Subcutaneous abdominal adipose tissue (tissue), 5 donors: ENCODE results near the gene ACER1.

ENCODE experiments used
- H3K27ac ChIP-seq: one replicate; pipeline ENCODE4 v1.7.0; 2013; ENCODE audit warnings: low read depth, mild to moderate bottlenecking, inconsistent platforms, low read length, moderate library complexity
- H3K27me3 ChIP-seq, 5 donors: one replicate each; pipeline ENCODE4 v1.7.0; 2013; ENCODE audit warnings: low read length in 5 of 5, inconsistent platforms in 1 of 5; ENCODE audit not compliant: control insufficient read depth in 5 of 5, insufficient read depth in 4 of 5
- H3K36me3 ChIP-seq, 5 donors: one replicate each; pipeline ENCODE4 v1.7.0; 2013; ENCODE audit warnings: low read length in 5 of 5; ENCODE audit not compliant: control insufficient read depth in 5 of 5, insufficient read depth in 5 of 5
- H3K4me1 ChIP-seq, 5 donors: one replicate each; pipeline ENCODE4 v1.7.0; 2013; ENCODE audit warnings: low read length in 5 of 5, mild to moderate bottlenecking in 3 of 5, moderate library complexity in 1 of 5; ENCODE audit not compliant: control insufficient read depth in 5 of 5, insufficient read depth in 5 of 5
- H3K4me3 ChIP-seq, 5 donors: one replicate each; pipeline ENCODE4 v1.7.0; 2013; ENCODE audit warnings: low read length in 5 of 5, low read depth in 1 of 5
- H3K9ac ChIP-seq, 5 donors: one replicate each; pipeline ENCODE4 v1.7.0; 2013; ENCODE audit warnings: low read length in 5 of 5, mild to moderate bottlenecking in 4 of 5, moderate library complexity in 3 of 5
- H3K9me3 ChIP-seq, 5 donors: one replicate each; pipeline ENCODE4 v1.7.0; 2013; ENCODE audit warnings: low read length in 5 of 5; ENCODE audit not compliant: control insufficient read depth in 5 of 5
- donor health status: healthy.
- donor health status: healthy.
- donor health status: healthy.
- donor health status: healthy.
- donor health status: healthy.

Gene ACER1

GRCh38 chr19:6278740-6279619 lies 54.4 kb downstream of the ACER1 start:
- Histone ChIP-seq H3K4me1 (peaks cover 8 to 58% (median 53%) of the 10 kb centered on the region in 5 donors), H3K27ac (peak overlapping the region; percentile 30), H3K27me3 (no peaks in the 10 kb centered on the region)

GRCh38 chr19:6278051-6278450 lies 55.4 kb downstream of the ACER1 start:
- Histone ChIP-seq H3K27me3 (no peaks in the 10 kb centered on the region), H3K4me3 (peak overlapping the region in 3 of 5 donors; percentile 74 to 80 (median 76)), H3K27ac (no peak overlapping the region), H3K36me3 (peaks cover 0 to 3% (median 0%) of the 10 kb centered on the region in 5 donors), H3K9ac (peak overlapping the region in 2 of 5 donors; percentile 39 to 96), H3K4me1 (peaks cover 14 to 68% (median 63%) of the 10 kb centered on the region in 5 donors), H3K9me3 (no peaks in the 10 kb centered on the region)

More at GRCh38 chr19:6278740-6279619, 54.4 kb downstream of the ACER1 start:
- peak overlapping the region; percentile 72 to 96 (median 89) for H3K9ac ChIP-seq
- H3K9me3 ChIP-seq = no peaks in the 10 kb centered on the region
- H3K4me3 ChIP-seq = peak overlapping the region; percentile 64 to 80 (median 75)
- peaks cover 0 to 3% (median 0%) of the 10 kb centered on the region in 5 donors for H3K36me3 ChIP-seq

GRCh38 chr19:6276447-6276846 lies 57.0 kb downstream of the ACER1 start:
- Histone ChIP-seq H3K27me3 (no peaks in the 10 kb centered on the region), H3K4me3 (no peak overlapping the region), H3K9me3 (no peaks in the 10 kb centered on the region), H3K9ac (peak overlapping the region in 2 of 5 donors; percentile 9 to 68), H3K36me3 (peaks cover 0 to 3% (median 0%) of the 10 kb centered on the region in 5 donors), H3K27ac (peak overlapping the region; percentile 30), H3K4me1 (peaks cover 20 to 84% (median 78%) of the 10 kb centered on the region in 5 donors)

- H3K4me1 ChIP-seq = peaks cover 20 to 90% (median 89%) of the 10 kb centered on the region in 5 donors
- no peak overlapping the region for H3K4me3 ChIP-seq
- peak overlapping the region; percentile 88 for H3K27ac ChIP-seq
- no peaks in the 10 kb centered on the region for H3K9me3 ChIP-seq
- H3K9ac ChIP-seq = peak overlapping the region in 1 of 5 donors; percentile 75
- peaks cover 0 to 6% (median 3%) of the 10 kb centered on the region in 5 donors for H3K36me3 ChIP-seq
- H3K27me3 ChIP-seq = no peaks in the 10 kb centered on the region
Measured at GRCh38 chr19:6275170-6275744, 58.2 kb downstream of the ACER1 start.

GRCh38 chr19:6274756-6275155 lies 58.7 kb downstream of the ACER1 start:
- Histone ChIP-seq H3K36me3 (peaks cover 0 to 11% (median 8%) of the 10 kb centered on the region in 5 donors), H3K27me3 (no peaks in the 10 kb centered on the region), H3K9ac (peak overlapping the region in 3 of 5 donors; percentile 75 to 81 (median 78)), H3K4me1 (peaks cover 20 to 89% (median 88%) of the 10 kb centered on the region in 5 donors), H3K27ac (peak overlapping the region; percentile 88), H3K9me3 (no peaks in the 10 kb centered on the region), H3K4me3 (no peak overlapping the region)

GRCh38 chr19:6273701-6274601 lies 59.5 kb downstream of the ACER1 start:
- peak overlapping the region; percentile 3 to 53 (median 42) for H3K4me3 ChIP-seq
- peak overlapping the region in 3 of 5 donors; percentile 75 to 81 (median 78) for H3K9ac ChIP-seq
- no peaks in the 10 kb centered on the region for H3K9me3 ChIP-seq
- peaks cover 20 to 85% (median 84%) of the 10 kb centered on the region in 5 donors for H3K4me1 ChIP-seq
- no peaks in the 10 kb centered on the region for H3K27me3 ChIP-seq
- H3K36me3 ChIP-seq = peaks cover 0 to 18% (median 16%) of the 10 kb centered on the region in 5 donors
- peak overlapping the region; percentile 88 for H3K27ac ChIP-seq

- Histone ChIP-seq H3K27ac (peak overlapping the region; percentile 88), H3K9me3 (no peaks in the 10 kb centered on the region), H3K4me1 (peaks cover 17 to 76% (median 75%) of the 10 kb centered on the region in 5 donors), H3K27me3 (no peaks in the 10 kb centered on the region), H3K36me3 (peaks cover 0 to 27% (median 22%) of the 10 kb centered on the region in 5 donors), H3K4me3 (peak overlapping the region in 4 of 5 donors; percentile 32 to 53 (median 42)), H3K9ac (peak overlapping the region in 4 of 5 donors; percentile 22 to 78 (median 51))
Measured at GRCh38 chr19:6272913-6273600, 60.4 kb downstream of the ACER1 start.

GRCh38 chr19:6272411-6272791 lies 61.0 kb downstream of the ACER1 start:
- H3K4me3 ChIP-seq = peak overlapping the region in 4 of 5 donors; percentile 37 to 49 (median 41)

More at GRCh38 chr19:6272411-6272791, 61.0 kb downstream of the ACER1 start:
- H3K9ac ChIP-seq = peak overlapping the region in 4 of 5 donors; percentile 53 to 73 (median 58)
- H3K9me3 ChIP-seq = no peaks in the 10 kb centered on the region
- peaks cover 15 to 70% (median 68%) of the 10 kb centered on the region in 5 donors for H3K4me1 ChIP-seq
- H3K27me3 ChIP-seq = no peaks in the 10 kb centered on the region
- H3K36me3 ChIP-seq = peaks cover 0 to 34% (median 29%) of the 10 kb centered on the region in 5 donors
- H3K27ac ChIP-seq = peak overlapping the region; percentile 88
